SHP77 treated with DMSO at 0.1 percent for 48 hours (cell line): ENCODE measurements around the gene FAM110D.

Experiments
- DNase-seq: peaks from one replicate; lab custom pipeline; 2025; lab: John Stamatoyannopoulos, UW

FAM110D gene

GRCh38 chr1:26189331-26189730, 30.5 kb downstream of the FAM110D start:
- no peak for DNase-seq

- DNase-seq: no peak
These were observed 30.9 kb downstream of the FAM110D start for GRCh38 chr1:26189751-26190275.

DNA sequence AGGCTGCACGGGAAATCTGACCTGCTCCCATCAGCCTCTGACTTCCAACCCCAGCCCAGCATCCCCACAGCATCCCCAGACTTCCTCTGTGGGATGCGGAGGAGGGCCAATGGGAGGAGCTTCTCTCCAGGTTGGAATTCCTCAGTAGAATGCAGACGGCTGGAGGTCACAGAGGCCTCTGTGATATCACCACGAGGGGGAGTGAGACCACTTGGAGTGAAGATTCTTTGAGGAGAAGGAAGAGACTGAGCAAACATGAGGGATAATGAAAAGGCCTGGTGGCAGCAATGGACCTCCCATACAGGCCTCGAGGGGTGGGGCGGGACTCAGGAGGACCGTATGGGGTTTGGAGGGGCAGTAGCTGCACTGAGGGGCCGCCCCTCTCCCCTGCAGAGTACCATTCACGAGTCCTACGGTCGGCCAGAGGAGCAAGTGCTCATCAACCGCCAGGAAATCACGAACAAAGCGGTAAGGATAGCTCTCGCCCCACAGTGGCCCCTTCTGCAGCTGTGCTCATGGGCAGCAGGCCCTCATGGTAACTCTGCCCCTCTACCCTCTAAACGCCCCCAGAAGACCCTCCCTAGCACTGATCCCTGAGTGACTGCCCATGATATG, 31.6 kb downstream of the FAM110D start, which contains the start of gene CATSPER4:
CATSPER4 (plus strand) TSS at position 230 of the 615 bp plus-strand sequence; CDS start at position 256, 26 bp downstream.
- no peak for DNase-seq

DNA sequence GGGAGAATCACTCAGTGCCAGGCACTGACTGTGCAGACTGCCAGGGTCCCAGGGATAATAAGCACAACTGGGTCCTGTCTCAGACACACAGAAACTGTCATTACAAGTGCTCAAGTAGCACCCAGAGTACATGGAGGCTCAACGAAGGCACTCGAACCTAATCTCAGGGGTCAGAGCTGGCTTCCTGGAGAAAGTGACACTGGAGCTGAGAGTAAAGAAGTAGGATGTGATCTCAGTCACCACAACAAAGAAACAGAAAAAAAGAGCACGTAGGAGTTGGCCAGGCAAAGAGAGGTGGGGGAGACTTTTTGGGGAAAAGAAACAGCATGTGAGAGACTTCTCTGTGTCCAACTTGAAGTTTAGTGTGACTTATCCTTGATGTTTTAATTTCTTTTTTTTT, 32.9 kb downstream of the FAM110D start:
- DNase-seq: no peak

GRCh38 chr1:26195805-26196204, 36.9 kb downstream of the FAM110D start:
- DNase-seq: no peak

DNA sequence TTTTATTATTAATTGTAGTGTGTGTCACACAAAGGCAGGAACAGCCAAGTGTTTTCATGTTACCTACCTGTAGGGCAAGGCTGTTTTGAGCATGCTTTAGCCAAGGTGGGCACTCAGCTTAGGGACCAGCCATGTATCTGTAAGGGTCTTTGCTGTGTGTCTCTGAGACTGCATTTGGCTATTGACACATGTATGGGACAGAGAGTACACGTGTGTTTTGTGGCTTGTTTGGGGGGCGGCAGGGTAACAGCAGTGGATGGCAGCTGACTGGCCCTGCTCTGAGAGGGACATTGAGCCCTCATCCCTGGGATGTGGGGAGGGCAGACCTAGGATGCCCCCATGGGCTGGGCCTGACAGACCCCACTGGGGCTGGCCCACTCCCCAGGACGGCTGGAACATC, 38.4 kb downstream of the FAM110D start:
- DNase-seq: no peak

DNA sequence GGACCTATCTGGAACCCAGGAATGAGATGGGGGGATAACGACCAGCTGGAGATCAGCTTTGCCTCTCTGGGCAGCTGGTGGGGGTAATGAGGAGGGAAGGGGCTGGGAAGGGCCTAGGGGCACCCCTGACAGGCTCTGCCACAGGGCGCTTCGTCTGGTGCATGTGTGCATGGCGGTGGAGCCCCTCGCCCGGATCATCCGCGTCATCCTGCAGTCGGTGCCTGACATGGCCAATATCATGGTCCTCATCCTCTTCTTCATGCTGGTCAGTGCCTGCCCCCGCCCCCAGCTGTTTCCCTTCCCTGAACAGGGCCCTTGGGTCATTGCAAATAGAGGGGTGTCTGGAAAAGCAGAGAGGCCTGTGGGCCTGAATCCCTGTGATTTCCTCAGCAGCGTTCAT, 38.9 kb downstream of the FAM110D start:
- DNase-seq: no peak

- no peak for DNase-seq
These were observed 41.5 kb downstream of the FAM110D start for GRCh38 chr1:26200413-26200812.

DNA sequence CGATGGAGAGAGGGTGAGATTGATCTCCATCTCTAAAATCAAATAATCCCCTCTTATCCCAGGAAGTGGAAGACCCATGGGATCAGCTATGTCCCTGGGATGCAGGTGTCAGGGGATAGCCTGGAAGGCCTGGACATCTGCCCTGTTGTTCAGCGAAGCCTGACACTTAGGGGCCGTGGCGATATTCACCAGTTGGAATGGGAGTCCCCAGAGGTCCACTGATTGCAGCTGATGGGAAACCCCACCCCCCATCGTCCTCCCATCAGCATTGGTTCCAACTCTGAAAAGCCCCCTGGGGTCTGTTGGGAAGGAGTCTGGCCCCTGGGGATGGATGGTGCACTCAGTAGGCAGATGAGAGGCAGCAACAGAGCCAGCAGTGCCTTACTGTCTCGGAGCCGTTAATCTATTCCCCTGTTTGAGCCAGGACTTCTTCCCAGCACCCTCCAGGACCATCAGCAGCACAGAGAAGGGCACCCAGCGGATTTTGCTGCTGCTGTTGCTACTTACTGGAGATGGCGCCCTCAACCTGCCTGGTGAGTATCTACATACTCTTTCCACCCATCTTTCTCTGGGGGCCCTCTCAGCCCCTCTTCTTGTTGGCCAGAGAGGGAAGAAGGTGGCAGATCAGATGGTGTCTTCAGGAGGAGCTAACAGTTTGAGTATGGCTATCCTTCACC, 44.9 kb downstream of the FAM110D start:
- no peak for DNase-seq

DNA sequence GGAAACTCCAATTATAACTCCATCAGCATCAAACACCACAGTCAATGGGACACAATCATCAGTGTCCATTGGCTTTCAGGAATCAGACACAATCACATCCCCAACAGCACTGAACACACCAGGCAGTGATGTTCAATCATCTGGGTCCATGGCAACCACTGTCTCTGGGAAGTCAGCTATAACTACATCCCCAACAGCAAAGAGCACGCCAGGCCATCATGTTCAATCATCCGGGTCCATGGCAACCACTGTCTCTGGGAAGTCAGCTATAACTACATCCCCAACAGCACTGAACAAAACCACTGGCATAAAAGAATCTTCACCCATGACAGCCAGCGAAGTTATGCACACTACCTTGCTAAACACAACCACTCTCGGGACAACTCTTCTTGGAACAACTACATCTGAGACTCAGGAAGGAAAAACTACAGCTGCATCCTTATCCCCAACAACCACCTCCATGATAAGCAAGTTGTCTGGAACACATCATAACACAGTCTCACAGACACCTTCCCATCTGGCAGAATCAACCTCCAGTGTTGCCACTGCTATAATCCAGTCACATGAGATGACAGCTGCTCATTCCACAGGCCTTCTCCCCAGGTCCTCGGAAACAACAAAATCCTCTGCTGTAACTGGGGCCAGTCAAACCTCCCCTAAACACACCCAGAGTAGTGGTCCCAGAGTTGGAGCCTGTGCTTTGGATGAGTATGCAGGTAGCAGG, 51.4 kb downstream of the FAM110D start:
- DNase-seq: no peak

- DNase-seq: no peak
These were observed 53.8 kb downstream of the FAM110D start for GRCh38 chr1:26212726-26213125.

DNA sequence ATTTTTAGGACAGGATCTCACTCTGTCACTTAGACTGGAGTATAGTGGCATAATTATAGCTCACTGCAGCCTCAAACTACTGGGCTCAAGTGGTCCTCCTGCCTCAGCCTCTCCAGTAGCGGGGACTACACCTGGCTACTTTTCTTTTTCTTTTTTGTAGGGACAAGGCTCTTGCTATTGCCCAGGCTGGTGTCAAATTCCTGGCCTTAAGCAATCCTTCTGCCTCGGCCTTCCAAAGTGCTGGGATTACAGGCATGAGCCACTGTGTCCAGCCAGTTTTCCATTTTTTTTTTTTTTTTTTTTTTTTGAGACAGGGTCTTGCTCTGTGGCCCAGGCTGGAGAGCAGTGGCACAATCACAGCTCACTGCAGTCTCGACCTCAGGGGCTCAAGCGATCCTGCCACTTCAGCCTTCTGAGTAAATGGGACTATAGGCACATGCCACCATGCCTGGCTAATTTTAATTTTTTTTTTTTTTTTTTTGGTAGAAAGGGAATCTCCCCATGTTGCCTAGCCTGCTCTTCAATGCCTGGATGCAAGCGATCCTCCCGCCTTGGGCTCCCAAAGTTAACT, 54.5 kb downstream of the FAM110D start:
- no peak for DNase-seq
